ENCODE results near the gene FXN.
"Not testable (repeated sequence)": the region's sequence is repeated elsewhere in the genome, so short reads cannot be mapped to it uniquely, and the experiment has no call there.

- not testable (repeated sequence) for TF ChIP-seq ZNF8 (CRISPR knock-in tag; IDR thresholded peaks at IDR 0.05); TOX (CRISPR knock-in tag; IDR thresholded peaks at IDR 0.05; ENCODE audit: borderline replicate concordance); RARB (CRISPR knock-in tag; IDR thresholded peaks at IDR 0.05); TSHZ2 (CRISPR knock-in tag; IDR thresholded peaks at IDR 0.05); PPARA (CRISPR knock-in tag; IDR thresholded peaks at IDR 0.05; ENCODE audit: borderline replicate concordance); CREB5 (CRISPR knock-in tag; IDR thresholded peaks at IDR 0.05; ENCODE audit: low read depth); POU6F1 (CRISPR knock-in tag; IDR thresholded peaks at IDR 0.05; ENCODE audit: borderline replicate concordance, low read depth); ARNTL (CRISPR knock-in tag; IDR thresholded peaks at IDR 0.05; ENCODE audit: borderline replicate concordance, low read depth); ZFP30 (CRISPR knock-in tag; IDR thresholded peaks at IDR 0.05)
These were observed 67.9 kb downstream of the FXN start for GRCh38 chr9:69103348-69103996.

Data from SK-N-SH treated with all-trans-retinoic acid at 6 μM for 48 hours (cell line).